Measurements from ENCODE around the gene DCLK1.
A peak's percentile ranks its signal among the peaks of the same experiment; 100 is the strongest.

The DCLK1 gene

GRCh38 chr13:35961002-35961401 lies 170.2 kb downstream of the DCLK1 start:
- TF ChIP-seq CTCF (conservative IDR thresholded peaks at IDR 0.05; ENCODE audit: low read depth, low read length), result no peak
- peak; percentile 70 for DNase-seq (ENCODE audit: low read depth)
- H3K4me3 ChIP-seq (ENCODE audit: low read depth, low read length), result no peak overlapping the region

- no peak for DNase-seq (ENCODE audit: low read depth)
- H3K4me3 ChIP-seq (ENCODE audit: low read depth, low read length), result no peak overlapping the region
- no peak for TF ChIP-seq CTCF (conservative IDR thresholded peaks at IDR 0.05; ENCODE audit: low read depth, low read length)
These were observed 173.2 kb downstream of the DCLK1 start for GRCh38 chr13:35957996-35958395.

GRCh38 chr13:35957241-35957731 lies 173.9 kb downstream of the DCLK1 start:
- no peak for TF ChIP-seq CTCF (conservative IDR thresholded peaks at IDR 0.05; ENCODE audit: low read depth, low read length)
- no peak overlapping the region for H3K4me3 ChIP-seq (ENCODE audit: low read depth, low read length)
- no peak for DNase-seq (ENCODE audit: low read depth)

- H3K4me3 ChIP-seq (ENCODE audit: low read depth, low read length), result no peak overlapping the region
- TF ChIP-seq CTCF (conservative IDR thresholded peaks at IDR 0.05; ENCODE audit: low read depth, low read length), result no peak
- no peak for DNase-seq (ENCODE audit: low read depth)
These were observed 175.1 kb downstream of the DCLK1 start for GRCh38 chr13:35956074-35956473.

GRCh38 chr13:35954207-35954560 lies 177.0 kb downstream of the DCLK1 start:
- no peak overlapping the region for H3K4me3 ChIP-seq (ENCODE audit: low read depth, low read length)
- no peak for DNase-seq (ENCODE audit: low read depth)
- no peak for TF ChIP-seq CTCF (conservative IDR thresholded peaks at IDR 0.05; ENCODE audit: low read depth, low read length)

- DNase-seq (ENCODE audit: low read depth), result peak; percentile 91
- TF ChIP-seq CTCF (conservative IDR thresholded peaks at IDR 0.05; ENCODE audit: low read depth, low read length), result peak; percentile 86
These were observed 177.5 kb downstream of the DCLK1 start for GRCh38 chr13:35953537-35954206.

GRCh38 chr13:35947315-35947714 lies 183.9 kb downstream of the DCLK1 start:
- H3K4me3 ChIP-seq (ENCODE audit: low read depth, low read length), result no peak overlapping the region
- TF ChIP-seq CTCF (conservative IDR thresholded peaks at IDR 0.05; ENCODE audit: low read depth, low read length), result no peak
- DNase-seq (ENCODE audit: low read depth), result no peak

More at GRCh38 chr13:35953537-35954206, 177.5 kb downstream of the DCLK1 start:
- H3K4me3 ChIP-seq (ENCODE audit: low read depth, low read length), result peak overlapping the region; percentile 39
